GM18867 (cell line): ENCODE data around the gene DISP2.

Experiments used
- ATAC-seq: cut with Tn5 transposase; IDR thresholded peaks from one replicate; pipeline ENCODE4 v1.9.1; 2021; ENCODE audit warnings: mild to moderate bottlenecking, moderate library complexity; ENCODE audit not compliant: unreplicated experiment

DISP2 gene

GRCh38 chr15:40361640-40362039 is 3.6 kb downstream of the DISP2 start:
- no peak for ATAC-seq

DNA sequence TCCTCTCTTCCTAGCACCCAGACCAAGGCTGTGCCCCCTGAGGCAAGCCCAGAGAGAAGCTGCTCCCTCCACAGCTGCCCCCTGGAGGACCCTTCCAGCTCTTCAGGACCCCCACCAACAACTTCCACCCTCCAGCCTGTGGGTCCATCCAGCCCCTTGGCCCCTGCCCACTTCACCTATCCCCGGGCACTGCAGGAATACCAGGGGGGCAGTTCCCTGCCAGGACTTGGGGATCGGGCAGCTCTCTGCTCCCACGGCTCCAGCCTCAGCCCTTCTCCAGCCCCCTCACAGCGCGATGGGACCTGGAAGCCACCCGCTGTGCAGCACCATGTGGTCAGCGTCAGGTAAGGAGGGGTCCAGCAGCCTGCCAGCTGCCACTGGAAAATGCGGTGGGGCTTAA is 5.6 kb downstream of the DISP2 start:
- no peak for ATAC-seq

DNA sequence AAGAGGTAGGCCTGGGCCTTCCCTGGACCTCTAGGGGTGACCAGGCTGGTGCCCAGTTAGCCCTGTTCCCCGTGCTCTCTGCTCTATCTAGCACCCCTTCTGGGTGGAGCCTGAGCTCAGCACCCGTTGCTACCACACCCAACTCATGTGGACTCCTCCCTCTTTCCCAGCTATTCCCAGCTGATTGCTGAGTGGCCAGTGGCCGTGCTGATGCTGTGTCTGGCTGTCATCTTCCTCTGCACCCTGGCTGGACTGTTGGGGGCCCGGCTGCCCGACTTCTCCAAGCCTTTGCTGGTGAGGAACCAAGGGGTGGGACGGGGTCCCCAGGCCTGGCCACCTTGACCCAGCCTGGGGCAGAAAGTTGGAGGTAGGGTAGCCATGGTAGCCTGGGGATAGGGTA is 6.2 kb downstream of the DISP2 start:
- no peak for ATAC-seq

GRCh38 chr15:40365016-40365415 is 7.0 kb downstream of the DISP2 start:
- no peak for ATAC-seq

DNA sequence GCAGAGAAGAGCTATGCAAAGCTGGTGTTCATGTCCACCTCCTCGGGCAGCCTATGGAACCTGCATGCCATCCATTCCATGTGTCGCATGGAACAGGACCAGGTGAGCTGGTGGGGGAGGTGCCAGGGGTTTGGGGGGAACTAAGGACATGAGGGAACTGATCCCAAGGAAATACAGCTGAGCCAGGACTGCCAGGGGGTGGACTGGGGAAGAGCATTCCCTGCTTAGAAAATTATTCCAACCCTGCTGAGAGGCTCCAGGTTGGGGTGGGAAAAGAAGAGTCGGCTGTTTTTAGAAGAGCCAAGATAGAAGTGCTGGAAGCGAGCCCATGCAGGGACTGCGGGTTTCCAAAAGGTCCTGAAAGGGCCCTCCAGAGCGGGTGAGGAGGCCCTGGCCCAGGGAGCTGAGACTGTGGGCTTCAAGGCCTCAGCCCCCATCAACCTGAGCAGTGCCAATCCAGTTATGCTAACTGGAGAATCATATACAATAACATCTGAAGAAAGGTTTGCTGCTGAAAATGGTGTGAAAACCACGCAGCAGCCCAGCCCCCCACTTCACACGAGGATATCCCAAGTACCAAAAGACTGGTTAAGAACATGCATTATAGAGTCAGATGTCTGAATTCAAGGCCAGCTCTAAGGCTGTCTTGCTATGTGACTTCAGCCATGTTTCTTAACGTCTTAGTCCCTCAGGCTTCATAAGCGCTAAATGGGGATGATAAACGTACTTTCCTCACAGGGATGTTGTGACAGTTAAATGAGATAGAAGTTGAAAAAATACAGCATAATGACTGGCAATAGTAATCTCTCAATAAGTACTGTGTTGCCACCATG is 7.8 kb downstream of the DISP2 start:
- ATAC-seq = no peak

- ATAC-seq = no peak
These were observed 8.7 kb downstream of the DISP2 start for GRCh38 chr15:40366457-40367370.

GRCh38 chr15:40367371-40367685 is 9.3 kb downstream of the DISP2 start:
- ATAC-seq = no peak

DNA sequence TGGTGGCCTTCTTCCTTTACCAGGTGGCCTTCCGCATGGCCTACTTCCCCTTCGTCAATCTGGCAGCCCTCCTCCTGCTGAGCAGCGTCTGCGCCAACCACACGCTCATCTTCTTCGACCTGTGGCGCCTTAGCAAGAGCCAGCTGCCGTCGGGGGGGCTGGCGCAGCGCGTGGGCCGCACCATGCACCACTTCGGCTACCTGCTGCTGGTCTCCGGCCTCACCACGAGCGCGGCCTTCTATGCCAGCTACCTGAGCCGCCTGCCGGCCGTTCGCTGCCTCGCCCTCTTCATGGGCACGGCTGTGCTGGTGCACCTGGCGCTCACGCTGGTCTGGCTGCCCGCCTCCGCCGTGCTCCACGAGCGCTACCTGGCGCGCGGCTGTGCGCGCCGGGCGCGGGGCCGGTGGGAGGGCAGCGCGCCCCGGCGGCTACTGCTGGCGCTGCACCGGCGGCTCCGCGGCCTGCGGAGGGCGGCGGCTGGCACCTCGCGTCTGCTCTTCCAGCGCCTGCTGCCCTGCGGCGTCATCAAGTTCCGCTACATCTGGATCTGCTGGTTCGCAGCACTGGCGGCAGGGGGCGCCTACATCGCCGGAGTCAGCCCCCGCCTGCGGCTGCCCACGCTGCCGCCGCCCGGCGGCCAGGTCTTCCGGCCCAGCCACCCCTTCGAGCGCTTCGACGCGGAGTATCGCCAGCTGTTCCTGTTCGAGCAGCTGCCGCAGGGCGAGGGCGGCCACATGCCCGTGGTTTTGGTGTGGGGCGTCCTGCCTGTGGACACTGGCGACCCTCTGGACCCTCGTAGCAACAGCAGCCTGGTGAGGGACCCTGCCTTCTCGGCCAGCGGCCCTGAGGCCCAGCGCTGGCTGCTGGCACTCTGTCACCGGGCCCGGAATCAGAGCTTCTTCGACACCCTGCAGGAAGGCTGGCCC is 9.9 kb downstream of the DISP2 start:
- peak; percentile 84 for ATAC-seq

DNA sequence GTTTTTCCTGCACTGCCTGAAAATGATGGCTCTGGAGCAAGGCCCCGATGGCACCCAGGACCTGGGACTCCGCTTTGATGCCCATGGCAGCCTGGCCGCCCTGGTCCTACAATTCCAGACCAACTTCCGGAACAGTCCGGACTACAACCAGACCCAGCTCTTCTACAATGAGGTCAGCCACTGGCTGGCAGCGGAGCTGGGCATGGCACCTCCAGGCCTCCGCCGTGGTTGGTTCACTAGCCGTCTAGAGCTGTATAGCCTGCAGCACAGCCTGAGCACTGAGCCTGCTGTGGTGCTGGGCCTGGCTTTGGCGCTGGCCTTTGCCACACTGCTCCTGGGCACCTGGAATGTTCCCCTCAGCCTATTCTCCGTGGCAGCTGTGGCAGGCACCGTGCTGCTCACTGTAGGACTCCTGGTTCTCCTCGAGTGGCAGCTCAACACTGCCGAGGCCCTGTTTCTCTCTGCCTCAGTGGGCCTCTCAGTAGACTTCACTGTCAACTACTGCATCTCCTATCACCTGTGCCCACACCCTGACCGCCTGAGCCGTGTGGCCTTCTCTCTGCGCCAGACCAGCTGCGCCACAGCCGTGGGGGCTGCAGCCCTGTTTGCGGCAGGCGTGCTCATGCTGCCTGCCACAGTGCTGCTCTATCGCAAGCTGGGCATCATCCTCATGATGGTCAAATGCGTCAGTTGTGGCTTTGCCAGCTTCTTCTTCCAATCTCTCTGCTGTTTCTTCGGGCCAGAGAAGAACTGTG is 10.9 kb downstream of the DISP2 start:
- no peak for ATAC-seq

- no peak for ATAC-seq
These were observed 11.5 kb downstream of the DISP2 start for GRCh38 chr15:40369474-40369869.

- ATAC-seq = no peak
These were observed 12.0 kb downstream of the DISP2 start for GRCh38 chr15:40369971-40370370.

DNA sequence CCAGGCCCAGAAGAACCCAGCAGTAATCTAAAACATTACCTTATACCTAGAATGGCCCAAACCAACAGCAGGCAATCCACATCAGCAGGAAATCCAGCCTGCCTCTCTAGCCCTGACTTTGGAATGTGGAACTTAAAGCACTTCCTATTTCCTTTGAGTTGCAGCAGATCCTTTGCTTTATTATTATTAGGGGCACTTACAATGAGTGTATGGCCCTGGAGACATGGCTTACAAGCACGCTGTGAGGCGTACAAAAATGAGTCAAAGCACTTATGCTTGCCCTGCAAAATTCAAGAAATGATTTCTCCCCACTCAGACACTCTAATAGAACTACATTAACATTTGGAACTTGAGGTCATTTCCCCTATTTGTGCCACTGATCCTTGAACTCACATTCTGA is 15.0 kb downstream of the DISP2 start:
- no peak for ATAC-seq

DNA sequence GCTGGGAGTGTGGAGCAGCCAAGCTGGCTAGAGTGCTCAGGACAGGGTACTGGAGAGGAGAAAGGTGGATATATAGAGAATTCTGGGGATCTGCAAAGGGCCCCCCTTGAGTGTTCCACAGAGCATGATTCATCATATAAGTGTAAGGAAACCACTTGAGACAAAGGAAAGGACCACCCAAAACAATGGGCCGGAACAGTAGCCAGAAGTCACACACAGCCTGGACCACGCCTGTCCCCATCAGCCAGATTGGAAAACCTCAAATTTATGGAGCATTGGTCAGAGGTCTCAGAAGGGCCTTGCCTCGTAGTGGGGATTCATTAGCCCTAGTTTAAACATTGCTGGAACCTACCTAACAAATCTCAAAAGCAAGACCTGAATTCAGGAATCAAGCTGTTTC is 19.6 kb downstream of the DISP2 start:
- no peak for ATAC-seq

- no peak for ATAC-seq
These were observed 21.4 kb downstream of the DISP2 start for GRCh38 chr15:40379374-40379773.

GRCh38 chr15:40379853-40380252 is 21.8 kb downstream of the DISP2 start:
- no peak for ATAC-seq

DNA sequence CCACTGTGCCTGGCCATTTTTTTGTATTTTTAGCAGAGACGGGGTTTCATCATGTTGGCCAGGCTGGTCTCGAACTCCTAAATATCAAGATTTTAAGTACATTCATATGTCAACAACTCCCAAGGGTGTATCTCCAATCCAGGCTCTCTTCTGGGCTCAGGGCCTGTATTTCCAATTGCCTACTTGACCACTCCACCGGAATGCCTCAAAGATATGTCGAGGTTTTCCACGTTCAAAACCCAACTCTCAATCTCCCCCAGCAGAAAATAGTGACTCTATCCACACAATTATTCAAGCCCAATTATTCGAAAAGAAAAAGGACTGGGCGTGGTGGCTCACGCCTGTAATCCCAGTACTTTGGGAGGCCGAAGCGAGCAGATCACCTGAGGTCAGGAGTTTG is 22.6 kb downstream of the DISP2 start:
- no peak for ATAC-seq

GRCh38 chr15:40381818-40382529 is 24.0 kb downstream of the DISP2 start:
- ATAC-seq = no peak

- peak; percentile 98 for ATAC-seq
These were observed 24.8 kb downstream of the DISP2 start, which contains the start of gene KNSTRN for GRCh38 chr15:40382580-40383456. Gene KNSTRN (plus strand): TSS chr15:40382721. CDS start chr15:40382836, 115 bp downstream.

DNA sequence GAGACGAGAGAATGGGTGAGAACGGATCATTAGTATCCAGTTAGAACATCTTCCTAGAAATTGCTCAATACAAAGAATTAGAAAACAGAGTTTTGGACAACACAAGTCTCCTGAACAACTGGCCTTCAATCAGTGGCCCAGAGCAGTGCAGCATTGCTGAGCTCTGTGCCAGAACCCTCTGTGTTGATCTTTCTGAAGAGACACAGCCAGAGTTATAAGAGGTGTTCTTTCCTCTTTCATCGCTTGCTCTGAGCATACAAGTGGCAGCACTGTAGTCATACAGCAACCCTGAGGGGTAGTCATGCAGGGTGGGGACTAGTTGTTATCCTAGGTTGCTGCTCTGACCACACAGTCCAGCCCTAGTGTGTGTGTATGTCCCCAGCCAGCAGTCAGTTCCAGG is 28.5 kb downstream of the DISP2 start:
- no peak for ATAC-seq
